ENCODE results near the gene CDK17. TPM values are rescaled to one million over a fixed set of nuclear protein-coding genes. Genes with fewer than 3 reads are reported as not detected.

The CDK17 gene
- total and polyA plus RNA-seq, 9 of the 15 experiments (the other 6 are each of a cell fraction or from before 2014, with no cell fraction given) = 4.8 to 39.3 (median 21.6) TPM

DNA sequence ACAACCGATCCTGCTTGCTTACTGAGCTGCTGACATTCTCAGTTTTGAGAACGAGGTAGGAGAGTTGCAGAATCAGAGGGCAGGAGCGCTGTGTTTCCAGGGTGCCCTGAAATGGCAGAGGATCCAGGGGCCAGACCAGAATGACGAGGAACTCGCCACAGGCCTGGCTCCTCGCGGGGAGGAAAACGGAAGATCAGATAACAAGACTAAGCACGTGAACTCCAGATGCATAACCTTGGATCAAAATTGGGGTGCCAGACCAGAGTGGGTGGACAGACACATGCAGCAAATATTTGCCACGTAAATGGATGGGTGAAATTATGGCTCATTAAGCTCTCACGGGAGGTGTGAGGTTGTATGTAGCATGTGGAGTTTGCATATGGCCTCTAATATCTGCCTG is 159.6 kb downstream of the CDK17 start (continued):
- TF ChIP-seq, protein P1, sequence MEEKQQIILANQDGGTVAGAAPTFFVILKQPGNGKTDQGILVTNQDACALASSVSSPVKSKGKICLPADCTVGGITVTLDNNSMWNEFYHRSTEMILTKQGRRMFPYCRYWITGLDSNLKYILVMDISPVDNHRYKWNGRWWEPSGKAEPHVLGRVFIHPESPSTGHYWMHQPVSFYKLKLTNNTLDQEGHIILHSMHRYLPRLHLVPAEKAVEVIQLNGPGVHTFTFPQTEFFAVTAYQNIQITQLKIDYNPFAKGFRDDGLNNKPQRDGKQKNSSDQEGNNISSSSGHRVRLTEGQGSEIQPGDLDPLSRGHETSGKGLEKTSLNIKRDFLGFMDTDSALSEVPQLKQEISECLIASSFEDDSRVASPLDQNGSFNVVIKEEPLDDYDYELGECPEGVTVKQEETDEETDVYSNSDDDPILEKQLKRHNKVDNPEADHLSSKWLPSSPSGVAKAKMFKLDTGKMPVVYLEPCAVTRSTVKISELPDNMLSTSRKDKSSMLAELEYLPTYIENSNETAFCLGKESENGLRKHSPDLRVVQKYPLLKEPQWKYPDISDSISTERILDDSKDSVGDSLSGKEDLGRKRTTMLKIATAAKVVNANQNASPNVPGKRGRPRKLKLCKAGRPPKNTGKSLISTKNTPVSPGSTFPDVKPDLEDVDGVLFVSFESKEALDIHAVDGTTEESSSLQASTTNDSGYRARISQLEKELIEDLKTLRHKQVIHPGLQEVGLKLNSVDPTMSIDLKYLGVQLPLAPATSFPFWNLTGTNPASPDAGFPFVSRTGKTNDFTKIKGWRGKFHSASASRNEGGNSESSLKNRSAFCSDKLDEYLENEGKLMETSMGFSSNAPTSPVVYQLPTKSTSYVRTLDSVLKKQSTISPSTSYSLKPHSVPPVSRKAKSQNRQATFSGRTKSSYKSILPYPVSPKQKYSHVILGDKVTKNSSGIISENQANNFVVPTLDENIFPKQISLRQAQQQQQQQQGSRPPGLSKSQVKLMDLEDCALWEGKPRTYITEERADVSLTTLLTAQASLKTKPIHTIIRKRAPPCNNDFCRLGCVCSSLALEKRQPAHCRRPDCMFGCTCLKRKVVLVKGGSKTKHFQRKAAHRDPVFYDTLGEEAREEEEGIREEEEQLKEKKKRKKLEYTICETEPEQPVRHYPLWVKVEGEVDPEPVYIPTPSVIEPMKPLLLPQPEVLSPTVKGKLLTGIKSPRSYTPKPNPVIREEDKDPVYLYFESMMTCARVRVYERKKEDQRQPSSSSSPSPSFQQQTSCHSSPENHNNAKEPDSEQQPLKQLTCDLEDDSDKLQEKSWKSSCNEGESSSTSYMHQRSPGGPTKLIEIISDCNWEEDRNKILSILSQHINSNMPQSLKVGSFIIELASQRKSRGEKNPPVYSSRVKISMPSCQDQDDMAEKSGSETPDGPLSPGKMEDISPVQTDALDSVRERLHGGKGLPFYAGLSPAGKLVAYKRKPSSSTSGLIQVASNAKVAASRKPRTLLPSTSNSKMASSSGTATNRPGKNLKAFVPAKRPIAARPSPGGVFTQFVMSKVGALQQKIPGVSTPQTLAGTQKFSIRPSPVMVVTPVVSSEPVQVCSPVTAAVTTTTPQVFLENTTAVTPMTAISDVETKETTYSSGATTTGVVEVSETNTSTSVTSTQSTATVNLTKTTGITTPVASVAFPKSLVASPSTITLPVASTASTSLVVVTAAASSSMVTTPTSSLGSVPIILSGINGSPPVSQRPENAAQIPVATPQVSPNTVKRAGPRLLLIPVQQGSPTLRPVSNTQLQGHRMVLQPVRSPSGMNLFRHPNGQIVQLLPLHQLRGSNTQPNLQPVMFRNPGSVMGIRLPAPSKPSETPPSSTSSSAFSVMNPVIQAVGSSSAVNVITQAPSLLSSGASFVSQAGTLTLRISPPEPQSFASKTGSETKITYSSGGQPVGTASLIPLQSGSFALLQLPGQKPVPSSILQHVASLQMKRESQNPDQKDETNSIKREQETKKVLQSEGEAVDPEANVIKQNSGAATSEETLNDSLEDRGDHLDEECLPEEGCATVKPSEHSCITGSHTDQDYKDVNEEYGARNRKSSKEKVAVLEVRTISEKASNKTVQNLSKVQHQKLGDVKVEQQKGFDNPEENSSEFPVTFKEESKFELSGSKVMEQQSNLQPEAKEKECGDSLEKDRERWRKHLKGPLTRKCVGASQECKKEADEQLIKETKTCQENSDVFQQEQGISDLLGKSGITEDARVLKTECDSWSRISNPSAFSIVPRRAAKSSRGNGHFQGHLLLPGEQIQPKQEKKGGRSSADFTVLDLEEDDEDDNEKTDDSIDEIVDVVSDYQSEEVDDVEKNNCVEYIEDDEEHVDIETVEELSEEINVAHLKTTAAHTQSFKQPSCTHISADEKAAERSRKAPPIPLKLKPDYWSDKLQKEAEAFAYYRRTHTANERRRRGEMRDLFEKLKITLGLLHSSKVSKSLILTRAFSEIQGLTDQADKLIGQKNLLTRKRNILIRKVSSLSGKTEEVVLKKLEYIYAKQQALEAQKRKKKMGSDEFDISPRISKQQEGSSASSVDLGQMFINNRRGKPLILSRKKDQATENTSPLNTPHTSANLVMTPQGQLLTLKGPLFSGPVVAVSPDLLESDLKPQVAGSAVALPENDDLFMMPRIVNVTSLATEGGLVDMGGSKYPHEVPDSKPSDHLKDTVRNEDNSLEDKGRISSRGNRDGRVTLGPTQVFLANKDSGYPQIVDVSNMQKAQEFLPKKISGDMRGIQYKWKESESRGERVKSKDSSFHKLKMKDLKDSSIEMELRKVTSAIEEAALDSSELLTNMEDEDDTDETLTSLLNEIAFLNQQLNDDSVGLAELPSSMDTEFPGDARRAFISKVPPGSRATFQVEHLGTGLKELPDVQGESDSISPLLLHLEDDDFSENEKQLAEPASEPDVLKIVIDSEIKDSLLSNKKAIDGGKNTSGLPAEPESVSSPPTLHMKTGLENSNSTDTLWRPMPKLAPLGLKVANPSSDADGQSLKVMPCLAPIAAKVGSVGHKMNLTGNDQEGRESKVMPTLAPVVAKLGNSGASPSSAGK (IDR thresholded peaks at IDR 0.05) = peak; percentile 26; the same call in 1 of the 2 replicates
- TF ChIP-seq, protein P2, sequence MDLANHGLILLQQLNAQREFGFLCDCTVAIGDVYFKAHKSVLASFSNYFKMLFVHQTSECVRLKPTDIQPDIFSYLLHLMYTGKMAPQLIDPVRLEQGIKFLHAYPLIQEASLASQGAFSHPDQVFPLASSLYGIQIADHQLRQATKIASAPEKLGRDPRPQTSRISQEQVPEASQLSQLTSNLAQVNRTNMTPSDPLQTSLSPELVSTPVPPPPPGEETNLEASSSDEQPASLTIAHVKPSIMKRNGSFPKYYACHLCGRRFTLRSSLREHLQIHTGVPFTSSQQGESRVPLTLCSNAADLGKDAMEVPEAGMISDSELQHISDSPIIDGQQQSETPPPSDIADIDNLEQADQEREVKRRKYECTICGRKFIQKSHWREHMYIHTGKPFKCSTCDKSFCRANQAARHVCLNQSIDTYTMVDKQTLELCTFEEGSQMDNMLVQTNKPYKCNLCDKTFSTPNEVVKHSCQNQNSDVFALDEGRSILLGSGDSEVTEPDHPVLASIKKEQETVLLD (IDR thresholded peaks at IDR 0.05) = no peak
- TF ChIP-seq HEY1 (CRISPR knock-in tag; IDR thresholded peaks at IDR 0.05; ENCODE audit: borderline replicate concordance) (no peak), ZNF696 (CRISPR knock-in tag; conservative IDR thresholded peaks at IDR 0.05) (no peak), L3MBTL2 (IDR thresholded peaks at IDR 0.05) (peak; percentile 39; the same call in 1 of the 2 replicates)

Data from K562 (cell line).